Activated CD8-positive, alpha-beta T cell treated with anti-CD3 and anti-CD28 coated beads for 36 hours (primary cell): ENCODE measurements around the gene PLSCR2. TPM values are rescaled to one million over a fixed set of nuclear protein-coding genes. Genes with fewer than 3 reads are reported as not detected.

Experiments
- ATAC-seq: fragments of 200-7000 bp; cut with Tn5 transposase; one replicate; pipeline ENCODE4 v1.10.0; 2021; ENCODE audit warnings: mild to moderate bottlenecking, moderate library complexity
- CTCF ChIA-PET: fragments of 350-600 bp; sonication (Branson Sonifier 250); formaldehyde crosslinking; loops from one replicate; lab custom pipeline; 2021; ENCODE audit warnings: antibody characterized with exemption; lab: Charles Lee
- POLR2A ChIA-PET: fragments of 350-600 bp; sonication (Branson Sonifier 250); formaldehyde crosslinking; loops from one replicate; lab custom pipeline; 2021; ENCODE audit warnings: antibody characterized with exemption; lab: Charles Lee
- DNase-seq: peaks from one replicate; pipeline ENCODE4 v3.0.0-alpha.2; 2020
- H3K27ac Mint-ChIP-seq: one replicate; pipeline ENCODE4 v1.8.0; 2021; ENCODE audit warnings: mild to moderate bottlenecking, mixed read lengths
- H3K27me3 Mint-ChIP-seq: one replicate; pipeline ENCODE4 v1.8.0; 2021; ENCODE audit warnings: mixed read lengths
- H3K36me3 Mint-ChIP-seq: one replicate; pipeline ENCODE4 v1.8.0; 2021; ENCODE audit warnings: low read depth, mixed read lengths
- H3K4me1 Mint-ChIP-seq: one replicate; pipeline ENCODE4 v1.8.0; 2021; ENCODE audit warnings: low read depth, mixed read lengths
- H3K4me3 Mint-ChIP-seq: one replicate; pipeline ENCODE4 v1.8.0; 2021; ENCODE audit warnings: mild to moderate bottlenecking, moderate library complexity, mixed read lengths
- H3K9me3 Mint-ChIP-seq: one replicate; pipeline ENCODE4 v1.8.0; 2021; ENCODE audit warnings: mixed read lengths
- CTCF ChIP-seq: fragments of 200-600 bp; IDR thresholded peaks from one replicate; pipeline ENCODE4 v1.8.0; 2022; ENCODE audit warnings: antibody characterized with exemption, mild to moderate bottlenecking
- intact Hi-C: fragments of 100-400 bp; cut with micrococcal nuclease; formaldehyde crosslinking; loops from one replicate; pipeline ENCODE4 v1.10.0; 2022
- total RNA-seq, 2 experiments: library from RNA; stranded (reverse); gene quantifications; one replicate each; pipeline ENCODE4 v1.2.3, GENCODE V29; 2021

PLSCR2 gene
- total RNA-seq, 2 experiments from 2014 or later, result not detected

- ChIA-PET POLR2A (interaction anchor here (0.6 kb wide), 1 partner anchor 20 kb away, joined by 5 read pairs; no protein-coding TSS in a partner anchor), CTCF (interaction anchor here (0.6 kb wide), 1 partner anchor 34 kb away, joined by 3 read pairs; no protein-coding TSS in a partner anchor)
- H3K36me3 Mint-ChIP-seq, result peaks cover 12% of the 10 kb centered on the region
- no peaks in the 10 kb centered on the region for H3K27me3 Mint-ChIP-seq
- no peak for TF ChIP-seq CTCF
- H3K4me1 Mint-ChIP-seq, result peaks cover 21% of the 10 kb centered on the region
- no peak for DNase-seq
- no peak overlapping the region for H3K4me3 Mint-ChIP-seq
- intact Hi-C loops, result no loop called here
- peaks cover 2% of the 10 kb centered on the region for H3K9me3 Mint-ChIP-seq
- no peak for ATAC-seq
- H3K27ac Mint-ChIP-seq, result no peak overlapping the region
Observed at GRCh38 chr3:146507331-146508120, 38.2 kb upstream of the PLSCR2 start.

- no peak for ATAC-seq
- no peak overlapping the region for H3K4me3 Mint-ChIP-seq
- CTCF ChIA-PET, result interaction anchor here (1.1 kb wide), 1 partner anchor 14 kb away, joined by 3 read pairs; no protein-coding TSS in a partner anchor
- no peaks in the 10 kb centered on the region for H3K27me3 Mint-ChIP-seq
- intact Hi-C loops, result no loop called here
- peaks cover 5% of the 10 kb centered on the region for H3K36me3 Mint-ChIP-seq
- H3K27ac Mint-ChIP-seq, result no peak overlapping the region
- no peak for TF ChIP-seq CTCF
- POLR2A ChIA-PET, result no interaction called here
- H3K9me3 Mint-ChIP-seq, result peaks cover 2% of the 10 kb centered on the region
- H3K4me1 Mint-ChIP-seq, result peaks cover 26% of the 10 kb centered on the region
- no peak for DNase-seq
Observed at GRCh38 chr3:146505516-146505915, 36.2 kb upstream of the PLSCR2 start.

- POLR2A ChIA-PET, result no interaction called here
- CTCF ChIA-PET, result interaction anchor here (1.1 kb wide), 1 partner anchor 15 kb away, joined by 3 read pairs; no protein-coding TSS in a partner anchor
- no peak for TF ChIP-seq CTCF
- Mint-ChIP-seq H3K36me3 (peaks cover 1% of the 10 kb centered on the region), H3K9me3 (peaks cover 2% of the 10 kb centered on the region), H3K27me3 (no peaks in the 10 kb centered on the region), H3K27ac (no peak overlapping the region), H3K4me3 (no peak overlapping the region), H3K4me1 (peaks cover 26% of the 10 kb centered on the region)
- intact Hi-C loops, result loop anchor here (5.0 kb wide), 1 partner anchor 38 kb away; the partner anchor contains the start of gene PLSCR1
- DNase-seq (no peak), ATAC-seq (no peak)
Observed at GRCh38 chr3:146504498-146505197, 35.3 kb upstream of the PLSCR2 start.

- Mint-ChIP-seq H3K4me3 (no peak overlapping the region), H3K4me1 (peaks cover 26% of the 10 kb centered on the region), H3K36me3 (peaks cover 1% of the 10 kb centered on the region), H3K27ac (no peak overlapping the region), H3K9me3 (peaks cover 2% of the 10 kb centered on the region), H3K27me3 (no peaks in the 10 kb centered on the region)
- peak; percentile 56 for ATAC-seq
- peak; percentile 50 for DNase-seq
- no peak for TF ChIP-seq CTCF
- POLR2A ChIA-PET, result no interaction called here
- CTCF ChIA-PET, result no interaction called here
- intact Hi-C loops, result loop anchor here (5.0 kb wide), 1 partner anchor 39 kb away; the partner anchor contains the start of gene PLSCR1
Observed at GRCh38 chr3:146503461-146504202, 34.3 kb upstream of the PLSCR2 start.
